Tibial nerve (tissue), 4 donors: ENCODE measurements around the gene GRIK4.

Source experiments
- CTCF ChIP-seq, 5 experiments: fragments of 200-600 bp in 3 of 5; fragments of 450-650 bp in 2 of 5; sonication (generic) in 3 of 5; IDR thresholded peaks; one replicate each; pipeline ENCODE4 v1.5.1; 2016 to 2019; ENCODE audit warnings: antibody characterized with exemption in 5 of 5, mild to moderate bottlenecking in 3 of 5, moderate library complexity in 2 of 5
- EP300 ChIP-seq, 2 donors: sonication (generic); formaldehyde crosslinking; IDR thresholded peaks; one replicate each; pipeline ENCODE4 v1.6.1; 2017; ENCODE audit warnings: antibody characterized with exemption in 2 of 2, mild to moderate bottlenecking in 1 of 2
- POLR2A ChIP-seq, 2 donors: fragments of 450-650 bp; IDR thresholded peaks; one replicate each; pipeline ENCODE4 v1.6.1; 2017; ENCODE audit warnings: antibody characterized with exemption in 2 of 2, mild to moderate bottlenecking in 2 of 2, moderate library complexity in 2 of 2

- no peak for TF ChIP-seq CTCF (IDR thresholded peaks at IDR 0.05)
- no peak for TF ChIP-seq EP300 (IDR thresholded peaks at IDR 0.05)
- no peak for TF ChIP-seq POLR2A (IDR thresholded peaks at IDR 0.05)
Measured at GRCh38 chr11:120666121-120666639, 154.6 kb downstream of the GRIK4 start.
